Lung (tissue), 12 donors: ENCODE results near the gene SIRPB2. TPM values are rescaled to one million over a fixed set of nuclear protein-coding genes. Genes with fewer than 3 reads are reported as not detected.

Source experiments
- ATAC-seq: fragments of 200-7000 bp; cut with Tn5 transposase; one replicate; pipeline ENCODE4 v1.9.1; 2020; ENCODE audit warnings: moderate number of reproducible peaks; ENCODE audit not compliant: insufficient read depth, low FRiP score
- DNase-seq, 3 donors: peaks; one replicate each; pipeline ENCODE4 v3.0.0-alpha.2; 2013 to 2017
- H3K27ac ChIP-seq, 2 donors: one replicate each; pipeline ENCODE4 v1.5.1; 2013; ENCODE audit warnings: mild to moderate bottlenecking in 2 of 2, moderate library complexity in 2 of 2, control low read depth in 1 of 2, inconsistent platforms in 1 of 2, low read depth in 1 of 2, low read length in 1 of 2
- H3K27me3 ChIP-seq, 3 donors: one replicate each; pipeline ENCODE4 v1.5.1; 2013; ENCODE audit warnings: low read length in 2 of 3; ENCODE audit not compliant: control insufficient read depth in 3 of 3, insufficient read depth in 3 of 3
- H3K36me3 ChIP-seq, 4 donors: one replicate each; pipeline ENCODE4 v1.5.1; 2013; ENCODE audit warnings: low read length in 4 of 4, mild to moderate bottlenecking in 1 of 4, moderate library complexity in 1 of 4; ENCODE audit not compliant: control insufficient read depth in 4 of 4, insufficient read depth in 4 of 4
- H3K4me1 ChIP-seq, 5 donors: one replicate each; pipeline ENCODE4 v1.5.1; 2013; ENCODE audit warnings: low read length in 5 of 5, mild to moderate bottlenecking in 2 of 5, moderate library complexity in 1 of 5; ENCODE audit not compliant: control insufficient read depth in 5 of 5, insufficient read depth in 5 of 5
- H3K4me3 ChIP-seq: one replicate; pipeline ENCODE4 v1.5.1; 2013; ENCODE audit warnings: mild to moderate bottlenecking, control low read depth, moderate library complexity
- H3K9ac ChIP-seq, 2 donors: one replicate each; pipeline ENCODE4 v1.5.1; 2013; ENCODE audit warnings: low read length in 2 of 2, control low read depth in 1 of 2; ENCODE audit not compliant: insufficient read depth in 1 of 2
- H3K9me3 ChIP-seq, 4 donors: one replicate each; pipeline ENCODE4 v1.5.1; 2013; ENCODE audit warnings: low read length in 3 of 4, mild to moderate bottlenecking in 1 of 4, moderate library complexity in 1 of 4; ENCODE audit not compliant: control insufficient read depth in 4 of 4, insufficient read depth in 3 of 4
- CTCF ChIP-seq: IDR thresholded peaks from 2 replicates; pipeline ENCODE4 v1.5.1; 2012; ENCODE audit warnings: mild to moderate bottlenecking; ENCODE audit errors: control extremely low read depth, extremely low read depth
- WGBS, 2 donors: extraction: QIAGEN DNeasy Blood & Tissue Kit; methylation state at CpG; one replicate each; pipeline ENCODE4 v1.1.7; 2013; 5-methylcytosine and 5-hydroxymethylcytosine counted together
- polyA plus RNA-seq, 2 donors: library from polyadenylated mRNA; stranded (reverse); fragments of 200-250 nt; gene quantifications; one replicate each; pipeline ENCODE4 v1.2.1, GENCODE V29; 2013
- total RNA-seq, 2 donors: library from RNA; depleted of rRNA in 1 of 2; stranded (reverse); fragments of >200 nt in 1 of 2; gene quantifications; one replicate each; pipeline ENCODE4 v1.2.1, GENCODE V29; 2014 to 2021
- donor health status: control.
- donor health status: control.
- donor health status: Bipolar disorder and iron deficiency.
- donor health status: healthy.
- donor health status: DM: yes; HTN: yes; CAD: no.

Gene SIRPB2
- total and polyA plus RNA-seq, 4 donors, result 3.9 to 30.9 (median 11.6) TPM

GRCh38 chr20:1462834-1463233, 28.4 kb downstream of the SIRPB2 start:
- DNase-seq (no peak), ATAC-seq (no peak)
- peaks cover 0 to 14% (median 10%) of the 10 kb centered on the region in 5 donors for H3K4me1 ChIP-seq
- H3K9ac ChIP-seq, result no peak overlapping the region
- no peaks in the 10 kb centered on the region for H3K27me3 ChIP-seq
- TF ChIP-seq CTCF, result no peak
- no peak overlapping the region for H3K27ac ChIP-seq
- no peak overlapping the region for H3K4me3 ChIP-seq
- 55 to 68% methylated on average over 3 of the region's 3 CpGs for WGBS, 2 donors
- H3K36me3 ChIP-seq, result peaks cover 21 to 46% (median 26%) of the 10 kb centered on the region in 4 donors
- H3K9me3 ChIP-seq, result no peaks in the 10 kb centered on the region

DNA sequence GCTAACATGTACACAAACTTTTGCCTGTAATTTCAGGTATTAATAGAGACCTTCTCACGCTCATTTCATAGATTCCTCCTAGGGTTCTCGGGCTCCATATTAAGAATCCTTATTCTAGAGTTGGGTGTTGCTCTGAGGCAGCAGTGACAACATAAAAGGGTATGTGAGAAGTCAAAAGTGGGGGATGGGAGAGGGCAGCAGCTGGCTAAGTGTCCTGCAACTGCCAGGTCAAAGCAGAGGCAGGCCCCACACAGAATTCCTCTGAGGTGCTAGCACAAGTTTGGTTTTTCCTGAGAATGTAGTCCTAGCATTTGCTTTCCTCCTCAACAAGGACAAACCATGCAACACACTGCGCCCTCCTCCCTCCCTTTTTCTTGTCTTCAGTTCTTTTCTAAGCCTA, 29.2 kb downstream of the SIRPB2 start:
- Histone ChIP-seq H3K4me1 (peaks cover 0 to 12% (median 9%) of the 10 kb centered on the region in 5 donors), H3K9me3 (no peaks in the 10 kb centered on the region), H3K36me3 (peaks cover 26 to 51% (median 29%) of the 10 kb centered on the region in 4 donors), H3K4me3 (no peak overlapping the region), H3K27ac (no peak overlapping the region), H3K9ac (no peak overlapping the region), H3K27me3 (no peaks in the 10 kb centered on the region)
- no peak for ATAC-seq
- 96 to 100% methylated on average over 3 of the region's 3 CpGs for WGBS, 2 donors
- TF ChIP-seq CTCF, result no peak
- DNase-seq, result no peak

DNA sequence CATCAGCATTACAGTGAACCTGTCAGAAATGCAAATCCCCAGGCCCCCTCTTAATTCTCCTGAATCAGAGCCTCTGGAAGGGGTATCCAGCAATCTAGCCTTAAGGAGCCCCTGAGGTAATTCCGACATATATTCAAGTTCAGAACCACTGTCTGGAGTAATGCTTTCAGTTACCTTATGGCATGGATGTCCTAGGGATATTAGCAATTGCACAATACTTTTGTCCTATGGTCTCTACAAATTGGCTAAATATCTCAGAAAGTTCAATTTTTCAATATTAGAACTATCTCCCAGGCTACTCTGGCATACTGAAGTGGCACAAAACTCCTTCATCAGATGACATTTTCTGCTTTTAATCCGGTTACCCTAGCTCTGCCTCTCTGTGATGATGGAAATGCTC, 30.9 kb downstream of the SIRPB2 start:
- peaks cover 28 to 59% (median 34%) of the 10 kb centered on the region in 4 donors for H3K36me3 ChIP-seq
- TF ChIP-seq CTCF, result no peak
- no peak for DNase-seq

DNA sequence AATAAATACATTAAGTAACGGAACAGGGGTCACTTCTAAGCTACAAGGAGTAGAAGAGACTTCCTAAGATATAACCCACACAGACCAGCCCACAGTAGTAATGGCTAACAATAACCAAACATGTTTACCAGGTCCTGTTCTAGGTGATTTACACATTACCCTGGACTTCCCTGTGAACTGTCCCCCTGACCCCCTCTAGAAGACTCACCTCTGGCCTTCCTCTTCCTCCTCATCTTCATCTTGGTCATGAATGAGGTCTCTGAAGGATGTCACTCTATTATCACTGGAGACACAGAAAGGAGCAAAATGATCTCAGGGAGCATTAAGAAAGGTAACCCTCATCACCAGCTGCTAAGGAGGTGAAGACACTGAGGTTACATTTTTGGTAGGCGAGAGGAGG, 33.2 kb downstream of the SIRPB2 start:
- WGBS, 2 donors, result 99% methylated on average over 2 of the region's 2 CpGs
- Histone ChIP-seq H3K4me1 (no peaks in the 10 kb centered on the region), H3K27me3 (no peaks in the 10 kb centered on the region), H3K4me3 (no peak overlapping the region), H3K9ac (no peak overlapping the region), H3K27ac (no peak overlapping the region), H3K9me3 (peaks cover 0 to 7% (median 0%) of the 10 kb centered on the region in 4 donors), H3K36me3 (peaks cover 36 to 66% (median 49%) of the 10 kb centered on the region in 4 donors)
- ATAC-seq (no peak), DNase-seq (no peak)
- TF ChIP-seq CTCF, result no peak

More for the DNA sequence above, 30.9 kb downstream of the SIRPB2 start:
- no peak overlapping the region for H3K4me3 ChIP-seq
- no peak for ATAC-seq
- H3K4me1 ChIP-seq, result peaks cover 0 to 6% (median 2%) of the 10 kb centered on the region in 5 donors
- no peaks in the 10 kb centered on the region for H3K9me3 ChIP-seq
- WGBS, 2 donors, result 97 to 99% methylated on average over 2 of the region's 2 CpGs
- no peak overlapping the region for H3K9ac ChIP-seq
- no peak overlapping the region for H3K27ac ChIP-seq
- no peaks in the 10 kb centered on the region for H3K27me3 ChIP-seq
